OCI-LY3 (cell line): ENCODE results near the gene AKAP7.

ENCODE experiments used
- H2AFZ ChIP-seq: fragments of 200-600, 300-600 bp; shearing (Covaris generic); 2 replicates; pipeline ENCODE4 v1.6.0; 2014; ENCODE audit warnings: antibody characterized with exemption, low read depth, low read length
- H3K27ac ChIP-seq: fragments of 200-600, 300-600 bp; sonication (generic); 2 replicates; pipeline ENCODE4 v1.5.1; 2014; ENCODE audit warnings: mild to moderate bottlenecking, low read length, moderate library complexity, mixed read lengths
- H3K27me3 ChIP-seq: fragments of 200-600, 300-600 bp; sonication (generic); 2 replicates; pipeline ENCODE4 v1.6.1; 2014; ENCODE audit warnings: low read depth, low read length, mixed read lengths
- H3K36me3 ChIP-seq: fragments of 200-600, 300-600 bp; sonication (generic); replicated peaks from 2 replicates; pipeline ENCODE3; 2014; ENCODE audit warnings: low read depth, low read length, mixed read lengths
- H3K4me1 ChIP-seq: fragments of 300-600, 200-600 bp; sonication (generic); 2 replicates; pipeline ENCODE4 v1.6.1; 2014; ENCODE audit warnings: low read length, mixed read lengths
- H3K4me2 ChIP-seq: fragments of 200-600, 300-600 bp; sonication (generic); 2 replicates; pipeline ENCODE4 v1.6.1; 2014; ENCODE audit warnings: low read length, mixed read lengths
- H3K4me3 ChIP-seq: fragments of 300-600, 200-600 bp; sonication (generic); 2 replicates; pipeline ENCODE4 v1.5.1; 2014; ENCODE audit warnings: antibody characterized with exemption, mild to moderate bottlenecking, low read length, moderate library complexity
- H3K79me2 ChIP-seq: fragments of 300-600, 200-600 bp; shearing (Covaris generic); 2 replicates; pipeline ENCODE4 v1.6.1; 2014; ENCODE audit warnings: mild to moderate bottlenecking, low read length, mixed read lengths
- H3K9ac ChIP-seq: fragments of 300-600, 200-600 bp; shearing (Covaris generic); 2 replicates; pipeline ENCODE4 v1.6.0; 2014; ENCODE audit warnings: mild to moderate bottlenecking, low read length, moderate library complexity
- H3K9me3 ChIP-seq: fragments of 200-600, 300-600 bp; shearing (Covaris generic); 2 replicates; pipeline ENCODE4 v1.6.1; 2014; ENCODE audit warnings: low read length, mixed read lengths; ENCODE audit not compliant: insufficient read depth
- H4K20me1 ChIP-seq: fragments of 200-600, 300-600 bp; sonication (generic); 2 replicates; pipeline ENCODE4 v1.6.1; 2016; ENCODE audit warnings: low read length, mixed read lengths; ENCODE audit not compliant: insufficient read depth
- CTCF ChIP-seq: fragments of 200-600, 300-600 bp; sonication (generic); IDR thresholded peaks from 2 replicates; pipeline ENCODE4 v1.5.1; 2014; ENCODE audit warnings: antibody characterized with exemption, low read length, low read depth
- EZH2phosphoT487 ChIP-seq: fragments of 200-600 bp; shearing (Covaris generic); IDR thresholded peaks from 2 replicates; pipeline ENCODE4 v1.6.1; 2018; ENCODE audit warnings: antibody characterized with exemption, mixed run types, low read depth

AKAP7 gene

GRCh38 chr6:131143319-131143718, 8.1 kb downstream of the AKAP7 start:
- Histone ChIP-seq H3K9ac (no peak overlapping the region), H3K4me1 (no peaks in the 10 kb centered on the region), H3K4me2 (no peak overlapping the region), H3K79me2 (no peaks in the 10 kb centered on the region), H3K36me3 (no peaks in the 10 kb centered on the region), H4K20me1 (no peaks in the 10 kb centered on the region), H3K27me3 (no peaks in the 10 kb centered on the region), H3K4me3 (no peak overlapping the region), H2AFZ (no peak overlapping the region), H3K9me3 (no peaks in the 10 kb centered on the region), H3K27ac (no peak overlapping the region)
- no peak for TF ChIP-seq EZH2phosphoT487
- no peak for TF ChIP-seq CTCF

- no peak overlapping the region for H3K9ac ChIP-seq
Measured at GRCh38 chr6:131146865-131147264, 11.6 kb downstream of the AKAP7 start.

GRCh38 chr6:131156411-131156810, 21.1 kb downstream of the AKAP7 start:
- no peaks in the 10 kb centered on the region for H4K20me1 ChIP-seq
- no peak overlapping the region for H3K27ac ChIP-seq
- no peaks in the 10 kb centered on the region for H3K36me3 ChIP-seq
- H3K79me2 ChIP-seq, result no peaks in the 10 kb centered on the region
- no peak overlapping the region for H3K9ac ChIP-seq
- no peaks in the 10 kb centered on the region for H3K9me3 ChIP-seq
- H2AFZ ChIP-seq, result no peak overlapping the region
- TF ChIP-seq EZH2phosphoT487 (no peak), CTCF (no peak)
- no peak overlapping the region for H3K4me2 ChIP-seq
- no peaks in the 10 kb centered on the region for H3K4me1 ChIP-seq
- no peak overlapping the region for H3K4me3 ChIP-seq
- H3K27me3 ChIP-seq, result no peaks in the 10 kb centered on the region

More at GRCh38 chr6:131146865-131147264, 11.6 kb downstream of the AKAP7 start:
- Histone ChIP-seq H3K27me3 (no peaks in the 10 kb centered on the region), H3K4me1 (no peaks in the 10 kb centered on the region), H4K20me1 (no peaks in the 10 kb centered on the region), H2AFZ (no peak overlapping the region), H3K79me2 (no peaks in the 10 kb centered on the region), H3K36me3 (no peaks in the 10 kb centered on the region), H3K27ac (no peak overlapping the region), H3K9me3 (no peaks in the 10 kb centered on the region), H3K4me3 (no peak overlapping the region), H3K4me2 (no peak overlapping the region)
- TF ChIP-seq EZH2phosphoT487 (no peak), CTCF (no peak)

- no peak for TF ChIP-seq EZH2phosphoT487
- TF ChIP-seq CTCF, result no peak
- Histone ChIP-seq H3K36me3 (no peaks in the 10 kb centered on the region), H3K27me3 (no peaks in the 10 kb centered on the region), H3K27ac (no peak overlapping the region), H3K4me3 (no peak overlapping the region), H3K79me2 (no peaks in the 10 kb centered on the region), H3K4me2 (no peak overlapping the region), H3K9ac (no peak overlapping the region), H2AFZ (no peak overlapping the region), H3K4me1 (no peaks in the 10 kb centered on the region), H4K20me1 (no peaks in the 10 kb centered on the region), H3K9me3 (no peaks in the 10 kb centered on the region)
Measured at GRCh38 chr6:131159578-131159977, 24.3 kb downstream of the AKAP7 start.
